ENCODE measurements around the gene RAB31. TPM values are rescaled to one million over a fixed set of nuclear protein-coding genes. Genes with fewer than 3 reads are reported as not detected.
A peak's percentile ranks its signal among the peaks of the same experiment; 100 is the strongest.

RAB31 gene
- total RNA-seq, 4 donors from 2014 or later: 13.1 to 18.4 (median 16.9) TPM

DNA sequence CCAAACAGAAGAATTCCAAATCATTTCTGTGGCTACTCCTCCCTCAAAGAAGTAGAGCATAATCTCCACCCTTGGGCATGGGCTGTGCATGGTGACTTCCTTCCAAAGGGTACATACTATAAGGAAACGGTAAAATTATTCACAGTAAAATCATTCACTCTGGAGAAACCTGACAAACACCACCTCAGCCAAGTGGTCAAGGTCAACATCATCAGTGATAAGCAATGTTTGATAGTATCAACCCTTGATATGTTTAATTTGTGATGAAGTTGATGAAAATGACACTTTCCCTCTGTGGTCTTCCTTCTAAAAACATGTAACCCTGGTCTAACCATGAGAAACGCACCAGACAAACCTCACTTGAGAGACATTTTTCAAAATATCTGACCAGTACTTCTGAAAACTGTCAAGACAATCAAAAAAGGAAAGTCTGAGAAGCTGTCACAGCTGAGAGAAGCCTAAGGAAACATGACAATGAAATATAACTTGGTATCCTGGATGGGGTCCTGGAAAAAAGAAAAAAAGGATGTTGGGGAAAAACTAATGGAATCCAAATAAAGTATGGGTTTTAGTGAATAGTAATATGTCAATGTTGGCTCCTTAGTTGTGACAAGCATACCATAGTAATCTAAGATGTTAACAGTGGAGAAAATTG lies 168.2 kb downstream of the RAB31 start:
- WGBS, 2 donors (ENCODE audit: low coverage in 1 of 2): 69 to 93% methylated on average over 1 to 2 of the region's 2 CpGs
- in situ Hi-C loops (cut with MboI; ENCODE audit: low pct_ligation_motif_present in 1 of 4, low pct_unique_long_range_greater_than_20kb in 1 of 4, low sequenced_read_pairs in 3 of 4) (no loop called here), intact Hi-C loops (cut with DNase I; ENCODE audit: low total_unique reads) (no loop called here)
- DNase-seq: no peak
- no peaks in the 10 kb centered on the region for H3K9me3 ChIP-seq
- H3K36me3 ChIP-seq: no peaks in the 10 kb centered on the region
- H3K27ac ChIP-seq: peak overlapping the region in 3 of 4 donors; percentile 14 to 56 (median 22)
- H3K27me3 ChIP-seq: no peaks in the 10 kb centered on the region
- no peak for TF ChIP-seq POLR2A (IDR thresholded peaks at IDR 0.05)
- TF ChIP-seq, protein P1, sequence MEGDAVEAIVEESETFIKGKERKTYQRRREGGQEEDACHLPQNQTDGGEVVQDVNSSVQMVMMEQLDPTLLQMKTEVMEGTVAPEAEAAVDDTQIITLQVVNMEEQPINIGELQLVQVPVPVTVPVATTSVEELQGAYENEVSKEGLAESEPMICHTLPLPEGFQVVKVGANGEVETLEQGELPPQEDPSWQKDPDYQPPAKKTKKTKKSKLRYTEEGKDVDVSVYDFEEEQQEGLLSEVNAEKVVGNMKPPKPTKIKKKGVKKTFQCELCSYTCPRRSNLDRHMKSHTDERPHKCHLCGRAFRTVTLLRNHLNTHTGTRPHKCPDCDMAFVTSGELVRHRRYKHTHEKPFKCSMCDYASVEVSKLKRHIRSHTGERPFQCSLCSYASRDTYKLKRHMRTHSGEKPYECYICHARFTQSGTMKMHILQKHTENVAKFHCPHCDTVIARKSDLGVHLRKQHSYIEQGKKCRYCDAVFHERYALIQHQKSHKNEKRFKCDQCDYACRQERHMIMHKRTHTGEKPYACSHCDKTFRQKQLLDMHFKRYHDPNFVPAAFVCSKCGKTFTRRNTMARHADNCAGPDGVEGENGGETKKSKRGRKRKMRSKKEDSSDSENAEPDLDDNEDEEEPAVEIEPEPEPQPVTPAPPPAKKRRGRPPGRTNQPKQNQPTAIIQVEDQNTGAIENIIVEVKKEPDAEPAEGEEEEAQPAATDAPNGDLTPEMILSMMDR (IDR thresholded peaks at IDR 0.05): no peak
- no peak for TF ChIP-seq EP300 (IDR thresholded peaks at IDR 0.05; ENCODE audit: low read depth)
- TF ChIP-seq POLR2AphosphoS5 (IDR thresholded peaks at IDR 0.05): no peak
- peaks cover 0 to 5% (median 0%) of the 10 kb centered on the region in 4 donors for H3K4me1 ChIP-seq
- H3K4me3 ChIP-seq: no peak overlapping the region

DNA sequence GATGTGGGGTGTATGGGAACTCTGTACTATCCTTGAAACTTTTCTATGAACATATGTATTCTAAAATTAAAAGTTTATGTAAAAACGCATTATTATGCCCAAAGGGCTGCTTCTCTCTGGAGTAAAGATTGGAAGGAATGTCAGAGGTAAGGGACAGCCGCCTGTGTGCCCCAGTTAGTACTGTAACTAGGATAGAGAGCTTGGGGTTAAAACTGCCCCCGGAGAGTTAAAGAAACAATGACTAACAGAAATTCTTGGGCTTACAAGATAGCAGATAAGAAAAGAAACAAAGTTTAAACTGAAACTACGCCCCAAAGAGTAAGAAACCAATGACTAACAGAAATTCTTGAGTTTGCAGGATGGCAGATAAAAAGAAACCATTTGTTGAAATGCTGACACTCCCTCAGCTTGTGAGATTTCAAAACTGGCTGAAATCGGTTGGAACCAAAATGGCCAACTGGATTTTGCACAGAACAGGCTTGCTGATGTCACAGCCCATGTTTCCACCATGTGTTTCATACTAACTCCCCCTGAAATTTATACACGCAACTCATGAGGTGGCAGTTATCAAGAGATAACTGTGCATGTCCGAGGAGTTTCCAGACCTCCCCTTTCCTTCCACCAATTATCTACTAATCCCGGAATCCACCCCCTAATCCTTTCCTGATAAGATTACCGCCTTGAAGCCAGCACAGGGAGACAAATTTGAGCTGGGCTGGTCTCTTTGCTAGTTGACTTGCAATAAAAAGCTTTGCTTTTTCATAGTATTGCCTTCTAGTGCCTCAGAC lies 169.0 kb downstream of the RAB31 start:
- in situ Hi-C loops (cut with MboI; ENCODE audit: low pct_ligation_motif_present in 1 of 4, low pct_unique_long_range_greater_than_20kb in 1 of 4, low sequenced_read_pairs in 3 of 4): no loop called here
- Histone ChIP-seq H3K27ac (peak overlapping the region; percentile 5 to 56 (median 18)), H3K4me1 (peaks cover 0 to 5% (median 0%) of the 10 kb centered on the region in 4 donors), H3K36me3 (no peaks in the 10 kb centered on the region), H3K4me3 (no peak overlapping the region), H3K27me3 (no peaks in the 10 kb centered on the region), H3K9me3 (no peaks in the 10 kb centered on the region)
- TF ChIP-seq POLR2A (IDR thresholded peaks at IDR 0.05) (no peak), EP300 (IDR thresholded peaks at IDR 0.05; ENCODE audit: low read depth) (no peak), POLR2AphosphoS5 (IDR thresholded peaks at IDR 0.05) (no peak)
- TF ChIP-seq, protein P1 (IDR thresholded peaks at IDR 0.05): no peak
- 57 to 59% methylated on average over 6 to 9 of the region's 9 CpGs for WGBS, 2 donors (ENCODE audit: low coverage in 1 of 2)
- intact Hi-C loops (cut with DNase I; ENCODE audit: low total_unique reads): no loop called here
- DNase-seq: no peak

GRCh38 chr18:9877655-9878014 lies 169.5 kb downstream of the RAB31 start:
- peaks cover 0 to 5% (median 0%) of the 10 kb centered on the region in 4 donors for H3K4me1 ChIP-seq
- no peaks in the 10 kb centered on the region for H3K9me3 ChIP-seq
- in situ Hi-C loops (cut with MboI; ENCODE audit: low pct_ligation_motif_present in 1 of 4, low pct_unique_long_range_greater_than_20kb in 1 of 4, low sequenced_read_pairs in 3 of 4): no loop called here
- no peaks in the 10 kb centered on the region for H3K36me3 ChIP-seq
- H3K27ac ChIP-seq: peak overlapping the region in 3 of 4 donors; percentile 14 to 56 (median 22)
- no peak overlapping the region for H3K4me3 ChIP-seq
- H3K27me3 ChIP-seq: no peaks in the 10 kb centered on the region
- TF ChIP-seq, protein P1 (IDR thresholded peaks at IDR 0.05): no peak
- TF ChIP-seq POLR2AphosphoS5 (IDR thresholded peaks at IDR 0.05): no peak
- intact Hi-C loops (cut with DNase I; ENCODE audit: low total_unique reads): no loop called here
- no peak for DNase-seq

DNA sequence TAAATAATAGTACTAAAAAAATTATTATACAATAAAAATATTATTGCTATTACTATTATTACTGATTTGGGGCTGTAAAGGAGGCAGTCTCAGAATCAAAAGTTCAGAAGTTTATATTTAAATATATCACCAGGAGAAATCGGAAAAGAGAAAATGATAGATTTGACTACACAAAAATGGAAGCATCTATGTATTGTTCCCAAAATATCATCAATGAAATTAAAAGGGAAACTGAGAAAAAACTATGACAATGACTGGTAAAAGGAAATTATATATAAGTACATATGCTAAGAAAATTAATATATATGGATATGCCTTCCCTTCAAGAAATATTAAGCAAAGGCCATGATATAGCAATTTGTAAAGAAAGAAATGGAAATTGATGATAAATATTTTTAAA lies 170.0 kb downstream of the RAB31 start:
- H3K4me3 ChIP-seq: no peak overlapping the region
- TF ChIP-seq, protein P1 (IDR thresholded peaks at IDR 0.05): no peak
- TF ChIP-seq EP300 (IDR thresholded peaks at IDR 0.05; ENCODE audit: low read depth) (no peak), POLR2A (IDR thresholded peaks at IDR 0.05) (no peak), POLR2AphosphoS5 (IDR thresholded peaks at IDR 0.05) (no peak)
- no peaks in the 10 kb centered on the region for H3K9me3 ChIP-seq

More for the DNA sequence above, 170.0 kb downstream of the RAB31 start:
- H3K36me3 ChIP-seq: no peaks in the 10 kb centered on the region
- no peak overlapping the region for H3K27ac ChIP-seq
- DNase-seq: no peak
- intact Hi-C loops (cut with DNase I; ENCODE audit: low total_unique reads): no loop called here
- H3K27me3 ChIP-seq: no peaks in the 10 kb centered on the region
- in situ Hi-C loops (cut with MboI; ENCODE audit: low pct_ligation_motif_present in 1 of 4, low pct_unique_long_range_greater_than_20kb in 1 of 4, low sequenced_read_pairs in 3 of 4): no loop called here
- WGBS, 2 donors (ENCODE audit: low coverage in 1 of 2): 98 to 100% methylated on average over 1 of the region's 1 CpG
- H3K4me1 ChIP-seq: peaks cover 0 to 5% (median 0%) of the 10 kb centered on the region in 4 donors
